Stromal cell of bone marrow (primary cell): ENCODE results near the gene IL9.

Experiments
- DNase-seq: peaks from one replicate; pipeline ENCODE4 v3.0.0-alpha.2; 2012; ENCODE audit warnings: low read depth

Gene IL9

DNA sequence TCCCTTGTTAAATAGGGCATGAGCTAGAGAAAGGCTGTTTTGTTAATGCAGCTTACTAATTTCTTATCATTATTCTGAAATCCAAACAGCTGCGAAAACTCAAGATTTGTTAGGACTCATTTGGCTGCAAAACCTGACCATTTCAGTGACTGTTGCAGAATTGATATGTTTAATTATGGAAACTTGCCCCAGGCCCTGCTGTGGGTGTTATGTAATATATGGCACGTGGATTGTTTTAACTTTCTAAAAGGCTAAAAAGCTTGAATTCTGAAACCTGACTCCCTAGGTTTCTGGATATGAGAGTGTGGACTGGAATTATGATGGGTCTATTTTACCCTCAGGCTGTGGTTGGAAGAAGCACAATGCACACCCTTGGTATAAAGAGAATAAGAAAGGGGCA is 4.4 kb downstream of the IL9 start:
- no peak for DNase-seq

DNA sequence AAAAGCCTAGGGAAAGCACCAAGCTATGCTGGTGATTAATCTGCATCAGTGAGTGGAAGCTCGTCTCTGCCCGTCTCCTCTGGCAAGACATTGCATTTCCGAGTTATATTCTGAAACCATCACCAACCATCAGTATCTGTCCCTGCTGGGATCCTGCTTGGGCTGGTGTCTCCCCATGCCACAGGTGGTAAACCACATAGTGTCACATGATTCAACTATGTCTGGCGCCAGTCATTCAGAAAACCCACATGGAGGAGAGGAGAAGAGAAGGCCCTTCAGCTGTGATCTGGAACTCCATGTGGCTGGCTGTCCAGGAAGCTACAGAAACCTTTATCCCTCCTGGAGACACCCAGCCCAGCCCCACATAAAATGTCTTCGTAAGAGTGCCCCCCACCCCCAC is 4.8 kb downstream of the IL9 start:
- no peak for DNase-seq

DNA sequence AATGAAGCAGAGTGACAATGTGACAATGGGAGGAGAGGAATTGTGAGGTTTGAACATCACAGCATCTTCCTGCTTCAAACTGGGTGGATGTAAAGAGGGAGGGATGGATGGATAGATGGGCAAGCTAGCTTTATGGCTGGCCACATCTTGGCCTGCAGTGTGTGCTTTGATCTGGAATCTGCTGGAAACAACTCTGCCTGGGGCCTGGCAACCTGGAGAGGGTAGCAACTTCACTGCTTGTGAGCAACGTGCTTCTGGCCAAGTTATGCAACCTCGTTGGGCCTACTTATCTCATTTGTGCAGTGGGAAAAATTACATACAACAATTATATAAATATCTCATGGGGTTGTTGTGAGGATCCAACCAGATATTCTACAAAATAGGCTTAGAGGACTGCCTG is 5.3 kb downstream of the IL9 start:
- DNase-seq = no peak

DNA sequence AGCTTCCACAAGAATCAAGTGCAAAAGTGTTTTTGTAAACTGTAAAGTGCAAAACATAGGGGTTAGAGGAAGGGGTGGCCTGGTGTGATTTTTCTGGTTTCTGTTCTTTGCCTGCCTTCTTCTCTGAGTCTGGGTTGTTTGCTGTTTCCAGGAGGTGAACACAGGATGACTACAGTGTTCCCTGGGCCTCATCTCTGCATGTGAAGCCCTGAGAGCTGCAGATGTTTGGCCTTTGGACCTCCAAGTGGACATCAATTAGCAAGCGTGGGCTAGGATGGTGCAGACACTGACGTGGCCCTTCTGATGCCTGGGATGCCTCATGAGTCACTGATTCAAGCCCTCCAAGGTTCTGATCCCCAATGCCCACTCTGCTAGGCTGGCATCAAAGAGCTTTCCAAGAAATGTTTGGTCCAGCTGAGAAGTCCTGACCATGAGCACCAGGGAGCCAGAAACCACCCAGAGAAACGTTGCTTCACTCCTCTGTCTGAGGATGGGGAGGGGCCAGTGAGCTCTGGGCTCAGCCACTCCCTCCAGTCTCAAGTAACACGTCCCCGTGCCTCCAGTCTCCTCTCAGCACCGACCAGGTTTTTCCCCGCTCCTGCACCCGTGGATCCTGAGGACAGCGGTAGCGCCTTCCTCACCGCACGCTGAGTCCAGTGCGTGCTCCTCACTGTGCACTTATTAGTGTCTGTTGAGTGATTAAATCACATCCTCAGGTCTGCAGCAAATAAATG is 7.6 kb downstream of the IL9 start:
- peak; percentile 5 for DNase-seq

DNA sequence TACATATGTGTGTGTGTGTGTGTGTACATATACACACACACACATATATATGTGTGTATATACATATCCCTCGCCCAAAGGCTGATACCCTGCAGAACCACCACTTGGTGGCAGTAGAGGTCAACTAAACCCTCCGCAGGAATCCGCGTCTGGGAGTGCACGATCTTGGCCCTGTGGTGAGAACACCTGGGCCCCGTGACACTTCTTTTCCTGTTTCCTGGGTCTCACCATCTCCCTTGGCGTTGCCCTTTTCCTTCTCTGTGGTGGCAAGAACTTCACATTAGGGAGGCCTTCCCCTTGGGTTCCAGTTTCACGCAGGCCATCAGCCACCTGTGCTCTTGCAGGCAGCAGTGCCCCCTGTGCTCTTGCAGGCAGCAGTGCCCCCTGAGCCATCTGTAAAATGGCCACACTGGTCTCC is 8.2 kb downstream of the IL9 start:
- peak; percentile 27 for DNase-seq

DNA sequence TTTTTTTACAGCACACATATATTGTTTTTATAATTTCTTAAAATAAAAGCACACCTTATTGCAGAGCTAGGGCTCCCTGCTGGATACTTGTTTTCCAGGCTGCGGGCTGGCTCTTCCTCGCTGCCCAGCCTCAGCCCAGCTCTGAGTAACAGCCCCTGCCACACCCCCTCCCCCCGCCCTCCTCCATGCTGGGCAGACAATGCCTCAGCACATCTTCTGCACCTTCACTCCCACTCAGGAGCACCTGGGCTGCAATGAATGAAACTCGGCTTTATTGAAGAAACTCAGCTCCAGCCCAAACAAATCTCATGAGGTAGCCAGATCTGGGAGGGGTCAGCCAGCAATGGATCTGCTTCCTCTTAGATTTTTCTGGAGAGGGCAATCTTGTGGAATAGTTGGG is 9.5 kb downstream of the IL9 start:
- DNase-seq = no peak

DNA sequence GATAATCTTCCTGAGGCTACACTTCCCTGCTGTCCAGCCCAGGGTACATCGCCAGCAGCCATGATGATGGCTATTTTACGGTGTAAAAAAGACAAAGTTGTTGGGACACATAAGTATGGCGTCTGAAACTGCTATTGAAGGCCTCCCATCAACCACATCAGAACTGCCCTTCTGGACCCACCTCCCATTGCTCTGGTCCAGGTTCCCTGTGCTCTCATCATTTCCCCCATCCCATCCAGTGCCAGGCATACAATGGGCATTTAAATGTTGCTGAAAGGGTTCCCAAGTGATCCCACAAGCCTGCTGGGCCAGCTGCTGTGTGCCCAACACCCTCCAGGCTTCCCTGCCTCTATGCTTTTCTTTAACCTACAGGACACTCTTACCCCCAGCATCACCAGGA is 10.6 kb downstream of the IL9 start:
- DNase-seq = no peak

DNA sequence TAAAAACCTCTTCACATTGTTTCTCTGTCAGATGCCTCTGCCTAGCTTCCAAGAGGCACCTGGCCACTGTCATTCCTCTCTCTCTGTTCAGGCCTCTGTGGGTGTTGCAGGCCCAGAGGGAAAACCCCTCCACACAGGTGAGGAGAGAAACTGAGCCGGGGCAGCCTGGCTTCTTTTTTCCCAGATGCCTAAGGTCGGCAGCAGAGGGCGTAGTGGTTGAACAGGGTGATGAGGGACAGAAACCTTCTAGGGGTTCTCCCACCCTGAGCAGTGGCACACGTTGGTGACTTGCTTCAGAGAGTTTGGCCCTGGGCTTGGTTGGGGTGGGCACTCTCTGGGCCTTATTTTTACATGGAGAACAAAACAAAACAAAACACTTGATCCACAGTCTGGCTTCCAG is 12.2 kb downstream of the IL9 start:
- DNase-seq = no peak

DNA sequence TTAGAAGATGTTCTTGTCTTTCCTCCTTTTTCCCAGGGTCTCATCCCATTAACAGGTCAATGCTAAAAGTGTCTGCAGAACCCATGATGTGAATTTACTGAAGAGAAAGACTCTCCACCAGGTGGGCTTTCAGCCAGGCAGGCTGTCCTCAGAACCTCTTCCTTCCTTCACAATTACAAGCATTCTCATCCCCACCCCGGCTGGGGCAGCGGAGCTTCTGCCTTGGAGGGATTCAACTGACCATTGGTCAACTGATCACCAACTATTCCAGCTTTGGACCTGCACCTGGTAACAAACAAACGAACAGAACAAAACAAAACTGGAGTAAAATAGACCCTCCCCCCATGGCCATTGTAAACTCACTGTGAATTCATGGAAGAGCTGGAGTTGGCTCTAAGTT is 12.6 kb downstream of the IL9 start:
- no peak for DNase-seq

DNA sequence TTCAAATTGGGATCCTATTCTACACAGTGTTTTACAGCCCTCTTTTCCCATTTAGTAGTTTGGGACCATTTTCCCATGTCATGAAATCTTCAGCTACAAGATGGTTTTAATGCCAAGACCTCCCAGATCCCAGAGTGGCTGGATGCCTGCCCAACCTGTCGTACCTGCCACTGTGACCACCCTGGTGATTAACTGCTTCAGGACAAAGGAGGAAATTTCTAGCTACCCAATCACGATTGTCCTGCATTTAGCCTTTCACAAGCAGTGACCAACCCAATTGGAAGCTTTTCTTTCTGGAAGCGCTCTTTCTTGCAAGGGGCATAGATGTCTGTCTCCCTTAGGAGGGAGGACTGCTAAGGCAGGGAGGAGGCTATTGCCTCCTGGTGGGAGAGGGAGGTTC is 13.8 kb downstream of the IL9 start:
- no peak for DNase-seq

DNA sequence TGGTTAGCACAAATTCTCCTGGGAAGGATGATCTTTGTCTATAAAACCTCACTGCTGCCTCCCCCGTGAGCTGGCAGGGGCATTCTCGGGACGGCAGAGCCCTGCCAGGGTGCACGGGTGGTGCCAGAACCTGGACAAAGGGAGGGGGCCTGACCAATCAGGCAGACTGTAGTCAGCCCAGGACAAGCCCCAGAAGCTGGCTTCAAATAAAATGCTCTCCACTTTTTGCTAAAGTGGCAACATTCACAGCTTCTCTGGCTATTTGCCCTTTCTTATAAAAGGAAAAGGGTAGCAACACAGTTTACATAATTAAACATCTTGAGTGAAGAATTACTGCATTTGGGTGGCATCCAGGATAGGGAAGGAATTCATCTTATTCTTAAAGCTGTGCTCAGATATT is 14.4 kb downstream of the IL9 start:
- no peak for DNase-seq

DNA sequence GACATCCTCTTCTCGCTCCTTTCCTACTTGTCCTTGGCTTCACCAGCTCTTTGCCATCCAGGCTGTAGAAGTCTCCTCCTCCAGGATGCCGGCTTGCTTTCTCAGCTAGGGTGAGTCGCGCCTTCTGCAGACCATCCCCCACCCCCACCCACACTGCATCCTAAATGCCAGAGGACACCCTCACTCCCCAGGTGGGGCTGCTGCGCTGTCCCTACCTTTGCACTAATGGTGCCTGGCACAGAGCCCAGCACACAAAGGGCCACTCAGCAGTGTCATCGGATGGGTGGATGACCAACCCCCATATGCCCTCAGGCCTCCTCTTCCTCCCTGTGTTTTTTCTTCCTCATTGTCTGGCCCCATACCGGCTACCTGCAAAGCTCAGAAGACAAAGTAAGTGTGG is 14.8 kb downstream of the IL9 start:
- no peak for DNase-seq

DNA sequence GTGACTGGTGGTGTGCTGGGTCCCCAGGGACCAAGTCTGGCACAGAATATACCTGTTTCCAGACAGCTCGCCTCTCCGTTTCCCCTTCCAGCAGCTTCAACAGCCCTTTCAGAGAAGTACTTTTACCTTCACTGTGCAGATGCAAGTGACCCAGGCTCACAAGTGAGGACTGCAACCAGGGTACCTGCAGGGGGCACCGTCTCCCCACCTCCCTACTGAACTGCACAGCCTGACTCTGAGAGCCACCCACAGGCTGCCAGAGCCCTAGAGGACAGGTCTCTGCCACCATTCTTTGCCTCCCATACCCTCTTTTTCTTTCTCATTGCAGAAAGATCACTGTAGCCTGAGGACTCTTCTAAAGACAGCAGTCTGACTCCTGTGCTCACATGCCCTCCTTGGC is 15.4 kb downstream of the IL9 start:
- DNase-seq = no peak

DNA sequence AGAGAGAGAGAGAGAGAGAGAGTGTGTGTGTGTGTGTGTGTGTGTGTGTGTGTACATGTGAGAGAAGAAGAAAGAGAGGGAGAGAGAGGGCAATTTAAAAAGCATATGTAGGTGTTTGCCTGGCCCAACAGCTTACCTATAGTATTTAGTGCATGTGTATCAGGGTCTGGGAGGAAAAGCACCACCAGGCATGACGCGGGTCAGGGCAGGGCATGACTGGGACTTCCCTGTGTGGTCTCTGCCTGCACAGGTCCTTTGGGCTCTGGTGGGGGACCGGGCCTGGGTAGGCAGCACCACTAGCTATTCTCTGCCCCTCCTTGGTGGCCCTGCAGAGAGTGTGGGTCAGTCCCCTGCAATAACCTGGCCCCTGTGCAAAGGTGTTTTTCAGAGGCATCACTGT is 16.1 kb downstream of the IL9 start:
- no peak for DNase-seq

DNA sequence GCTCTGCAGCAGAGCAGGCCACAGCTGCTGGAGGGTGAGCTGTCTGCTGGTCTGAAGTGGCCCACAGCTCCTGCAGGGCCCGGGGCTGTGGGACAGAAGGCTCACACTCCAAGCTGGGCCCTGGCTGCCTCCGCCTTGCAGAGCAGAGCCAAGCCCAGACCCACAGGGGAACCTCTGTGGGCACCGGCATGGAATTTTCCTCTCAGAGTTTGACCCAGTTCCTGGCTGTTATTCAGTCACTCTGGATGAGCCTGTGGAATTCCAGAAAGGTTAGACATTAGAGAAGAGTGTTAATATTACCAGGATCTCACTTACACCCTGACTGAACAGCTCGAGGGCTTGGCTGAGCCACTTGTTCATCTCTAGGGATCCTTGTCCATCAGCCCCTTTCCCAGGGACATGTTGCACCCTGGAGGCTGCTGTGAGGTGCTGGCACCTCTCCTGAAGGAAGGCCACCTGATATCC is 17.5 kb downstream of the IL9 start:
- DNase-seq = no peak

DNA sequence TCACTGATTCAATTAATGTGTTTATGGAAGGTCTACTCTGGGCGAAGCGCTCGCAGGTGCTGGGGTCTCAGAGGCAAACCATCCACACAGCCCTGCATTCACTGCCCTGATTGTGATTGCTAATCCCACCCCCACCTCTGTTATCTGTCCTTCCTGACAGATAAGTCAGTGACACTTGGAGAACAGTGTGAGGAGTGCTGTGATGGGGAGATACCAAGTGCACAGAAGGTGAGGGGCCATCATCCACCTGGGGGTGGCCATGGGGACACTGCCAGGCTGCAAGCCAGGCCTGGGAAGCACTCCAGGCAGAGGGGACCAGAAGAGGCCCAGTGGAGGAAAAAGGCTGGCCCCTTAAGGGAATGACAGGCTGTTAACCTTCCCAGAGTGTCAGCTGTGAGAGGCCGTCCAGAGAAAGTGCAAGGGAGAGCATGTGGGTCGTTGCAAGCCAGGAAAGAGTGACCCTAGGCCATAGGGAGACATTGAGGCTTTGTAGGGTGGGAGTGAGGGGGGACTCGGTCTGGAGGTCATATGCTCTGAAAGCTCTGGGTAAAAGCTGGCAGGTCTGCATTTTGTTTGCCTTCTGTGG is 18.0 kb downstream of the IL9 start:
- DNase-seq = no peak

DNA sequence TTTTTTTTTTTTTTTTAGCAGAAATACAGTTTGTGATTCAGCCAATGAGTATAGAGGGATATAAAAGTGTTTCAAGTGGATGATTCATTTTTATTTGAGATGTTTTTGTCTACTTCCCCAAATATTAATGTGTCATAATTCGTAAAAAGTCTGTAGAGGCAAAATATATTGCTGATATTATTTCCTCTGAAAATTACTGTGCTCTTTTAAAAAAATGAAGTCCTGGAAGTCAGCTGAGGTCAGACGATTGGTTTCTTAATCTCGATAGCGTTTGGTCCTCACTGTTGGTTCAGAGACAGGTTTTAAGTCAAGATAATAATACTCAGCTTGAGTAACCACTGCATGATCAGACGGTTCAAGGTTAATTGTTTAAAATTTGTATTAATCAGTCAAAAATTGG is 19.5 kb downstream of the IL9 start:
- no peak for DNase-seq

DNA sequence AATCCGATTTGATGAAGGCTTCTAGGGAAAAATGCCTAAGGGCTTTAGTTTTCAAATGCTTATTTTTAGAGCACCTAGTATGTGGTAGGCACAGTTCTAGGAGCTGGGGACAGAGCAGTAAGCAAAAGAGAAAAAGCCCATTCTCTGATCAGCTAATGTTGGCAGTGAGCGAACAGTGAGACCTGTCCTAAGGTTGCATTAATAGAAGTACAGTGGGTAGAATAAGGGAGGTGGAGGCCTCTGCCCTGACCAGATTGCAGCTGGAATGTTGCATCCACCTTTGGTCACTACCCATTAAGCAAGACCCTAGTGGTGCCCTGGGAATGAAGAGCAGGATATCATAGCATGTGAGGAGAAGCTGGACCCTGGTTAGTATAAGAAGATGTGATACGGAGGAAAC is 20.1 kb downstream of the IL9 start:
- no peak for DNase-seq

DNA sequence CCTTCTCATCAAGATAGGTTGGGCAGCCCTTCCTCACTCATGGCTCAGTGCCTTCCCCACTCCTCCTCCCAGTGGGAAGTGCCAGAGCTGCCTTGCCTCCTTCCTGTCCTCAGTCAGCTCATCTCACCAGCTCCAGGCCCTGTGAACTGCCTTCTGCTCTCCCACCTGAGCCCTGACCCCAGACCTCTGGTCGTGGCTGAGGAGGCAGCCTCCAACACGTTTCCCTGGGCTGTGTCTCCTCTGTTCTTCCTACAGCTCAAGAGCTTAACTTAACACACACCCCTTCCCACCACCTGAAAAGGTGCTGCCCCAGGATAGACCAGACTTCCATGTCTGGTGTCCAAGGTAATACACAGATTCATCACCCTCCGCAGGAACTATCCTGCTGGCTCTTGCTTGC is 21.2 kb downstream of the IL9 start:
- no peak for DNase-seq

DNA sequence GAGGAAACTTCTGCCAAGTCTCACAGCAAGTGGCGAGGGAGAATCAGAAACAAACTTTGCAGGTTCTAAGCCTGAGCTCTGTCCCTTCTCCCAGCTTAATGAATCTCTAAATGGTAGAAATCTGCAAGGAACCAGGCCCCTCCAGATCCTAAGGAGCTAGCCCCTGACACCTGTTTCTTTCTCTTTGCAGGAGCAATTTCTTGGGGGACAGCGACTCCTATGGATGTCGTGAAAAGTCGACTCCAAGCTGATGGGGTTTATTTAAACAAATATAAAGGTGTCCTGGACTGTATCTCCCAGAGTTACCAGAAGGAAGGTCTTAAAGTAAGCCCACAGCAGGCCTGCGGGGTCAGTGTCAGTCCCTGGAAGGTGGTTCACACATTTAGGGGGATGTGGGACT is 21.8 kb downstream of the IL9 start:
- DNase-seq = no peak

DNA sequence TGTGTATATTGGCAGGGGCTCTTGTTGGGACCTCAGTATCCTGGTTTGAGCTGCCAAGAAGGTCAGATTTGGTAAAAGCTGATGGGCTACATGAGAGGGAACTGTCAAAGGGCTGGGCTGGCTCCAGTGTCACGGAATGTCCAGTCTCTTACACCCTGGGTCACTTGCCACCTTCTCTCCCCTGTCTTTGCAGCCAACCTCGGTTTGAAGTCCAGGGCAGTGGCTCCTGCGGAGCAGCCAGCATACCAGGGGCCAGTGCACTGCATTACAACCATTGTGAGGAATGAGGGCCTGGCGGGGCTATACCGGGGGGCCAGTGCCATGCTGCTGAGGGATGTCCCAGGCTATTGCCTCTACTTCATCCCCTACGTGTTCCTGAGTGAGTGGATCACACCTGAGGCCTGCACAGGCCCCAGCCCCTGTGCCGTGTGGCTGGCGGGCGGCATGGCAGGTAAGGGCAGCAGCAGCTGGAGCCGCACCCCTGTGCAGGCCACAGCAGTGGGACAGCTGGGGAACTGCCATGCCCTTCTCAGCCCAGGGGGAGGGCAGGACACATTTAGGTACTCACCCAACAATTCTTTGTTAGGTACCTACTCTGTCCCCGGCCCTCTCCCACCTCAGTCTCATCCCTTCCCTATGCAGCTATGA is 24.2 kb downstream of the IL9 start:
- DNase-seq = no peak

DNA sequence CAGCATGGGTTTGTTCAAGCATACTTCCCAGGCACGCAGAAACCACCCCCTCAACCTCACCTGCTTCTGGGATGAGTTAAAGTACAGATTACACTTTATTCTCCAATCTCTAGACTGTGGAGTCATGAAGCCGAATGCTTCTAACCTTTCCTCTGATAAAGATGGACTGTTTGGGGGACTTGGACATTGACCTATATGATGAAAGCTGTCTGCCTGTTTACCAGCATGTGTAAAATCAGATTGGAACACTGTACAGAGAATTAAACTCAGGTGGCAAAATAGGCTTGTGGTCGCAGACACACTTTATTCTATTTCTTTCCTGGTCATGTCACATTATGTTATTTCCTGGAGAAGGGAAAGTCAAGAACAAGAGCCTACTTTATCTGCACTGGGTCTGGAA is 25.7 kb downstream of the IL9 start:
- DNase-seq = no peak

DNA sequence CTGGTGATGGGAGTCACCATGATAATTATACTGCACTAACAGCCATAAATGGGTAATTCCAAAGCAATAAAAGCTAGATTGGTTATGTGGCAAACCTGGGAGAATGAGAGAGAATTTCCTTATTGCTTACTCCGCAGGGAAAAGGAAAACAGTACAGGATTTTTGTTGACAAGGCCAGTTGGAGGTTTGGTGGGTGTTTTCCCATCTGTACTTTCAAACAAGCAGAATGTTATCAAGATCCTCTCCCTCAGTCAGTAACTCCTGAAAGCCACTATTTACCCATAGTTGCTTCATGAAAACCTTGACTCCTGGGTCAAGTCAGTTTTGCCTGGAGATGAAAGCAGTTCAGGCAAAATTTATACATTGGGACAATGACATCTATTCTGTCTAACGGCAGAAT is 26.4 kb downstream of the IL9 start:
- DNase-seq = no peak

DNA sequence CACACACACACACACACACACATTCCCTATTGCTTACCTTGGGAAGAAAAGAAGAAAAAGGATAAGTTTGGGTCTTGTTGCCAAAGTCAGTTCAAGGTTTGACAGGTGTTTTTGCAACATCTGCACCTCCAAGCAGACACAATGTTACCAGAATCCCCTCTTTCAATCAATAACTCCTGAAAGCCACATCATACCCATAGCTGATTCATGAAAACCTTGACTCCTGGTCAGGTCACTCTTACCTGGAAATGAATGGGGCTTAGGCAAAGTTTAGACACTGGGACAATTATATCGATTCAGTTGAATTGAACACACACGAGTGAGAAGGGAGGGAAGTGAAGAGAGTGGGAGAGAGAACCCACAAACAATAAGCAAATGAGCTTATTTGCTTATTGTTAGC is 27.0 kb downstream of the IL9 start:
- DNase-seq = no peak
